Right lobe of liver (tissue), 4 donors: ENCODE measurements around the gene BCL2L11.

ENCODE experiments used
- POLR2A ChIP-seq: fragments of 450-650 bp; IDR thresholded peaks from one replicate; pipeline ENCODE4 v1.6.1; 2017; ENCODE audit warnings: antibody characterized with exemption, mild to moderate bottlenecking
- TF ChIP-seq, protein P1 (sequence below), 4 donors: fragments of 200-600 bp in 3 of 4; fragments of 450-650 bp in 1 of 4; IDR thresholded peaks; one replicate each; pipeline versions ENCODE4 v1.5.1 to v1.8.0; 2016 to 2022; ENCODE audit warnings: antibody characterized with exemption in 4 of 4, mild to moderate bottlenecking in 2 of 4
- donor health status: DM: no; HTN: no; CAD: no.
- donor health status: DM: no; HTN: no; CAD: no.
- donor health status: DM: no; HTN: yes; CAD: no.

GRCh38 chr2:111100087-111100764 is 20.5 kb upstream of the BCL2L11 start:
- TF ChIP-seq, protein P1, sequence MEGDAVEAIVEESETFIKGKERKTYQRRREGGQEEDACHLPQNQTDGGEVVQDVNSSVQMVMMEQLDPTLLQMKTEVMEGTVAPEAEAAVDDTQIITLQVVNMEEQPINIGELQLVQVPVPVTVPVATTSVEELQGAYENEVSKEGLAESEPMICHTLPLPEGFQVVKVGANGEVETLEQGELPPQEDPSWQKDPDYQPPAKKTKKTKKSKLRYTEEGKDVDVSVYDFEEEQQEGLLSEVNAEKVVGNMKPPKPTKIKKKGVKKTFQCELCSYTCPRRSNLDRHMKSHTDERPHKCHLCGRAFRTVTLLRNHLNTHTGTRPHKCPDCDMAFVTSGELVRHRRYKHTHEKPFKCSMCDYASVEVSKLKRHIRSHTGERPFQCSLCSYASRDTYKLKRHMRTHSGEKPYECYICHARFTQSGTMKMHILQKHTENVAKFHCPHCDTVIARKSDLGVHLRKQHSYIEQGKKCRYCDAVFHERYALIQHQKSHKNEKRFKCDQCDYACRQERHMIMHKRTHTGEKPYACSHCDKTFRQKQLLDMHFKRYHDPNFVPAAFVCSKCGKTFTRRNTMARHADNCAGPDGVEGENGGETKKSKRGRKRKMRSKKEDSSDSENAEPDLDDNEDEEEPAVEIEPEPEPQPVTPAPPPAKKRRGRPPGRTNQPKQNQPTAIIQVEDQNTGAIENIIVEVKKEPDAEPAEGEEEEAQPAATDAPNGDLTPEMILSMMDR (IDR thresholded peaks at IDR 0.05): no peak
- no peak for TF ChIP-seq POLR2A
